GM19025 (cell line): Measurements from ENCODE around the gene CRLF2.
"Not testable (repeated sequence)": the region's sequence is repeated elsewhere in the genome, so short reads cannot be mapped to it uniquely, and the experiment has no call there.

Experiments used
- ATAC-seq: cut with Tn5 transposase; IDR thresholded peaks from one replicate; pipeline ENCODE4 v1.9.1; 2021; ENCODE audit warnings: mild to moderate bottlenecking, low read depth, moderate library complexity; ENCODE audit not compliant: unreplicated experiment

The CRLF2 gene

DNA sequence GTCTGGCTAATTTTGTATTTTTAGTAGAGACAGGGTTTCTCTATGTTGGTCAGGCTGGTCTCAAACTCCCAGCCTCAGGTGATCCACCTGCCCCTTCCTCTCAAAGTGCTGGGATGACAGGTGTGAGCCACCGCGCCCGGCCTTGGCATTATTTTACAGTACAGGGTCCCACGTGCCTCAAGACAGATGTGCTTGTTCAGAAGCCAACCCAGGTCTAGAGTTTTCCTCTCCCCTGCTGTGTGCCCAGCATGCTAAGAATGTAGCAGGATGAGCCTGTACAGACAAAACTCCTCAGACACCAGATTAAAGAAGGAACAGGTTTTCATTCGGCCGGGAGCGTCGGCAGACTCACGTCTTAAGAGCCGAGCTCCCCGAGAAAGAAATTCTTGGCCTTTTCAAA lies 42.2 kb downstream of the CRLF2 start:
- no peak for ATAC-seq

DNA sequence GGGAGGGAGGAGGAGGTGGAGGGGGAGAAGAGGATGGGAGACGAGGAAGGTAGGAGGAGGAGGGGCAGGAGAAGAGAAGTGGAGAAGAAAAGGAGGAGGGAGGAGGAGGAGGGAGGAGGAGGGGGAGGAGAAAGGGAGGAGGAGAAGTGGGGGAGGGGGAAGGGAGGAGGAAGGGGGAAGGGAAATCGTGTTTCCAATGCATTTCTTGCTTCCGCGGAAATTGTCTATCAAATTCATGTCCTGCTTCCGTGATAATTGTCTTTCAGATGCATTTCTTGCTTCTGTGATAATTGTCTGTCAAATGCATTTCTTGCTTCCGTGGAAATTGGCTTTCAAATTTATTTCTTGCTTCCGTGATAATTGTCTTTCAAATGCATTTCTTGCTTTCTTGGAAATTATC lies 43.3 kb downstream of the CRLF2 start:
- no peak for ATAC-seq

DNA sequence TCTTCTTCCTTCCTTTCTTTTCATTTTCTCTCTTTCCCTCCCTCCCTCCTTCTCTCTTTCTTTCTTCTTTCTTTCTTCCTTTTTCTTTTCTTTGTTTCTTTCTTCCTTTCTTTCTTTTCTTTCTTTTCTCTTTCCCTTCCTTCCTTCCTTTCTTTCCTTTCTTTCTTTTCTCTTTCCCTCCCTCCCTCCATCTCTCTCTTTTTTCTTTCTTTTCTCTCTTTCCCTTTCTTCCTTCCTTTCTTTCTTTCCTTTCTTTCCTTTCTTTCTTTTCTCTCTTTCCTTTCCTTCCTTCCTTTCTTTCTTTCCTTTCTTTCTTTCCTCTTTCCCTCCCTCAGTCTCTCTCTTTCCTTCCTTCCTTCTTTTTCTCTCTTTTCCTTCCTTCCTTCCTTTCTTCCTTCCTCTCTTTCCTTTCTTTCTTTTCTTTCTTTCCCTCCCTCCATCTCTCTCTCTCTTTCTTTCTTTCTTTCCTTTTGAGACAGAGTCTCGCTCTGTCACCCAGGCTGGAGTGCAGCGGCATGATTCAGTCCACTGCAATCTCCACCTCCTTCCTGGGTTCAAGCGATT lies 44.4 kb downstream of the CRLF2 start:
- no peak for ATAC-seq

DNA sequence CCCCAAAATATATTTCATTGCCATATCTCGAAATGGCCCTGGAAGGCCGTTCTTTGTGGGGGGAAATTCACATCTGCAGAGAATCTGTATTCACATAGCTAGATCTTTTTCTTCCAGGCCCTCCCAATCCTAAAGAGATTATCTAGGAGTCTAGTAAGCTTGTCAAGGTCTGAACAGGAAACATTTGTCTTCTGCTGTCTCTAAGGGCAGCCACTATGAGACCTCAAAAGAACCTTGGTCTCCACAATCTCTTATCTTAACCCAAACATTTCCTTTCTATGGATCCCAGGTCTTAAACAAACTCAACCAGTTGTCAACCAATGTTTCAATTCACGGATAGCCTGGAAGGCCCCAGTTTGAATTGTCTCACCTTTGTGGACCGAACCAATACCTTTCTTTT lies 45.0 kb downstream of the CRLF2 start:
- no peak for ATAC-seq

DNA sequence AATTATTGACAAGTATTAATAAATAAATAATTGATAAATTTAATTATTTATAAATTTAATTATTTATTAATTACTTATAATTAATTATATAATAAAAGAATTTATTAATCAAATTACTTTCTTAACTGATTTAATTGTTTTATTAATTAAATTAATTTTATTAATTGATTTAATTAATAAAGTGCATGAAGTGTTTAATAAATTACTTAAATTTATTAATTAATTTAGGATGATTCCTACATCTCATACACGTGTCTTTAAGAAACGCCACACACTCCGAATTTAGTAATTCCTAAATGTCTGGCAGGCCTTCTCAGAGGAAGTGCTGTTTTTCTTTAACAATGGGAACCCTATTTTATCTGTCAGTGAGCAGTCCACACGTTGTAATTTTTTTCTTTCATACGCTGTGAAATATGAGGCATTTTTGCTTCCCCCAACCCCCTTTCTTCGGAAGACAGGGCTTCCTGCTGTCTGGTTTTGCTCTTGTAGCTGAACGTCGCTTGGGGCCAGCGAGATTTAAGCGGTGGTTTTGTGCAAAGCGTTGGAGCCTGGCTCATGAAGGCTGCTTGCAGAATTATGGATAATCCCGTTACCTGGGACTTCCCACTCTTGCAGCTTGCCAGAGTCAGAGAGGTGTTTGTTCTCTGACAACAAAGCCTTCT lies 46.8 kb downstream of the CRLF2 start:
- no peak for ATAC-seq

DNA sequence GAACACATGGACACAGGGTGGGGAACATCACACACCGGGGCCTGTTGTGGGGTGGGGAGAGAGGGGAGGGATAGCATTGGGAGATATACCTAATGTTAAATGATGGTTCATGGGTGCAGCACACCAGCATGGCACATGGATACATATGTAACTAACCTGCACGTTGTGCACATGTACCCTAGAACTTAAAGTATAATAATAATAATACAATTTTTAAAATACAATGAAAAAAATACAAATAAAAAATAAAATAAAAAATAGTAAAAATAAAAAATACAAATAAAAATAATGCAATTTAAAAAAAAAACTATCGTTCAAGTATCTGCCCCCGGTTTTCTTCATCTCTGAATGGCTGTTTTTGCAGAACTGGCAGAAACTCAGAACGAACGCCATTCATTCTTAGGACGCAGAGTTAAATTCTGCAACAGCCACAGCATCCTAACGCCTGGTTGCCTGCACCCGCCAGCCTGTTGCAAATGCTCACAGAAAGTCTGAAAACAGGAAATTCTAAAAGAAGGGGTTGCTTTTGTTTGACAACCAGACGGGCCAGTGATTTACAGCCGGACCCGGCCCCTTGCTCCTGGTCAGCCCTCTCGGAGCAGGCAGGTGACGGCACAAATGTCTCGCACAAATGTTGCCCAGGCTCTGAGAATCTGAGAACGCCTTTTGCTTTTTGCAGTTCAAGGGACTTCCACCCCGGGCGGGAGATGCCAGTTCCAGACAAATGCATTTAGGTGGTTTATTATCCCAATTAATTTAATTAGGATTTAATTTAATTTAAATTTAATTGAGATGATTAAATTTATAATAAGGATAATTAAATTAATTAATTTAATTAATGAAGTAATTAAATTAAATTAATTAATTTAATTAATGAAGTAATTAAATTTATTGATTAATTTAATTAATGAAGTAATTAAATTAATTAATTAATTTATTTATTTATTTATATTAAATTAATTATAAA lies 47.8 kb downstream of the CRLF2 start:
- no peak for ATAC-seq

DNA sequence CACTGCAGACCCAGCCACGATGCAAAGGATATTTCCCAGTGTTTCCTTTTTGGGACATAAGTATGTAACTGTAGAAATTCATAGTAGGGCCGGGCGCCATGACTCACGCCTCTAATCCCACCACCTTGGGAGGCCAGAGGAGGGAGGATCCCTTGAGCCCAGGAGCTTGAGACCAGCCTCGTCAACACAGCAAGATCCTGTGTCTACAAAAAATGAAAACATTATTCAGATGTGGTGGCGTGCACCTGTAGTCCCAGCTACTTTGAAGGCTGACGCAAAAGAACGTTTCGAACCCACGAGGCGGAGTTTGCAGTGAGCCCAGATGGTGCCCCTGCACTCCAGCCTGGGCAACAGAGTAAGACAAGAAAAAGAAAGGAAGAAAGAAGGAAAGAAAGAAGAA lies 49.2 kb downstream of the CRLF2 start:
- no peak for ATAC-seq

DNA sequence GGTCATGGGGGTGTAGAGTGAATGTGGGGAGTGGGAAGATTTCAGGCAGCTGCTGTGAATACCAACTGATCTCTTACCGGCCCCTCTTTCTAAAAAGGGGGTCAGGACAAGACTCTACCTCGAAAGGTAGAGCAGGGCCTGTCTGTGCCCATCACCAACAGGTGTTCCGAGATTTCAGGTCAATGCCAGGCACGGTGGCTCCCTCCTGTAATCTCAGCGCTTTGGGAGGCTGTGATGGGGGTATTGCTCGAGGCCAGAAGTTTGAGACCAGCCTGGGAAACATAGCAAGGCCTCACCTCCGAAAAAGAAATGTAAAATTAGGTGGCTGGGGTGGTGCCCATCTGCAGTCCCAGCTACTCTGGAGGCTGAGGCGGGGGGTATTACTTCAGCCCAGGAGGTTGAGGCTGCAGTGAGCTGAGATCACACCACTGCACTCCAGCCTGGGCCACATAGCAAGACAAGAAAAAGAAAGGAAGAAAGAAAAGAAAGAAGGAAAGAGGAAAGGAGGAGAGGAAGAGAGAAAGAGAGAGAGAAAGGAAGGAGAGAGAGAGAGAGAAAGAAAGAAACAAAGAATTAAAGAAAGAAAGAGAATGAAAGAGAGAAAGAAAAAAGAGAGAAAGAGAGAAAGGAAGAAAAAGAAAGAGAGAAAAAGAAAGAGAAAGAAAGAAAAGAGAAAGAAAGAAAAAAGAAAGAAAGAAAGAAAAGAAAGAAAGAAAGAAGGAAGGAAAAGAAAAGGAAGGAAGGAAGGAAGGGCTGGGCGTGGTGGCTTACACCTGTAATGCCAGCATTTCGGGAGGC lies 50.1 kb downstream of the CRLF2 start:
- ATAC-seq: no peak

DNA sequence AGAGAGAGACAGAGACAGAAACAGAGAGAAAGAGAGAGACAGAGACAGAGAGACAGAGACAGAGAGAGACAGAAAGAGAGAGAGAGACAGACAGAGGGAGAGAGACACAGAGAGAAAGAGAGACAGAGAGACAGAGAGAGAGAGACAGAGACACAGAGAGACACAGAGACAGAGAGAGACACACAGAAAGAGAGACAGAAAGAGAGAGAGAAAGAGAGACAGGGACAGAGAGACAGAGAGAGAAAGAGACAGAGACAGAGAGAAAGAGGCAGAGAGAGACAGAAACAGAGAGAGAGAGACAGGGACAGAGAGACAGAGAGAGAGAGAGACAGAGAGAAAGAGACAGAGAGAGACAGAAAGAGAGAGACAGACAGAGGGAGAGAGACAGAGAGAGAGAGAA lies 52.9 kb downstream of the CRLF2 start:
- no peak for ATAC-seq

DNA sequence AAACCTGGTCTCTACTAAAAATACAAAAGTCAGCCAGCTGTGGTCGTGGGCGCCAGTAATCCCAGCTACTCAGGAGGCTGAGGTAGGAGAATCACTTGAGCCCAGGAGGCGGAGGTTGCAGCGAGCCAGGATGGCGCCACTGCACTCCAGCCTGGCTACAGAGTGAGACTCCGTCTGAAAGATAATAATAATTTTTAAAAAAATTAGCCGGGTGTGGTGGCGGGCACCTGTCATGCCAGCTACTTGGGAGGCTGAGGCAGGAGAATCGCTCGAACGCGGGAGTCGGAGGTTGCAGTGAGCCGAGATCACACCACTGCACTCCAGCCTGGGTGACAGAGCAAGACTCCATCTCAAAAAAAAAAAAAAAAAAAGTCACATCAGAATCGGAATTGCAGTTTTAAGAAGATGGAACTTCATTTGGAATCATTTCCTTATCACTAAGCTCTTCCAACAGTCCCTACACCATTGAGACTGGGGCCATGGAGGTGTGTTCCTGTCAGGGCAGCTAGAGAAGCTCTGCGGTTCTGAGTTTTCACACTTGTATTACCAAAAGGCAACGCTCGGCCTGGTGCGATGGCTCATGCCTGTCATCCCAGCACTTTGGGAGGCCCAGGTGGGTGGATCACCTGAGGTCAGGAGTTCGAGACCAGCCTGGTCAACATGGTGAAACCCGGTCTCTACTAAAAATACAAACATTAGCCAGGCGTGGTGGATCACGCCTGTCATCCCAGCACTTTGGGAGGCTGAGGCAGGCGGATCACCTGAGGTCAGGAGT lies 55.6 kb downstream of the CRLF2 start:
- not testable (repeated sequence) for ATAC-seq

DNA sequence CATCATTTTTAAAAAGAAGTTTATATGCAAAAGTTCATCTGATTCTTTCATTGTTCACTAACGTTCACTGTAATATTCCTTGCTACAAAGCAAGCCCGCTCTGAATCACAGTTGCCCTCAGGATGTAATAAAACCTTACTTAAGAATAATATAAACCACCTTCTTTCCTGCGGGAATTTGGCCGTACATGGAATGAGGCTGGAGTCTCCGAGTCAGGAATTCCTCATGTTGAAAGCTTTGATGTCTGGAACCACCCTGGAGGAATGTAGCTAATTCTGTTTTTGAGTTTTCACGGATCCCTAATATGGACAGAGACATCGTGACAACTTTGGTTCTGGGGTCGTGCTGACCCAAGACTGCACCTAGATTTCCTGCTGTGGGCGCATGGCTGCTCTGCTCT lies 58.5 kb downstream of the CRLF2 start:
- ATAC-seq: no peak

DNA sequence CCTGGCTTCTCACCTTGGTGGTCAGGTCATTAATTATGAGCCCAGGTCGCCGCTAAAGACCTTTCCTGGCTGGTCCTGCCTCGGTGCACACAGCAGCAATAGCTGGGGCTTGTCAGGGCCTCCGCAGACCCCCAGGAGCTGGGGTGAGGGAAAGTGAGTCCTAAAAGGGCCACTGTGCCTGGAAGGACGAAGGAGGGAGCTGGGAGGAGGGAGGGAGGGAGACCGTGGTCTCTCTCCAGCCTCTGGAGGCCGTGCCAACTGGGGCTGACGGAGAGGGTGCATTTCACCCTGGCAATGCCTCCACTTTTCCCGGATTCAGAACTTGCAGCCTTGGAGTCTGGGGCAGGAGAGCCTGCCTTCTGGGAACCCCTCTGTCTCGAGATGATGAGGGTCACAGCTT lies 60.4 kb downstream of the CRLF2 start:
- ATAC-seq: no peak

DNA sequence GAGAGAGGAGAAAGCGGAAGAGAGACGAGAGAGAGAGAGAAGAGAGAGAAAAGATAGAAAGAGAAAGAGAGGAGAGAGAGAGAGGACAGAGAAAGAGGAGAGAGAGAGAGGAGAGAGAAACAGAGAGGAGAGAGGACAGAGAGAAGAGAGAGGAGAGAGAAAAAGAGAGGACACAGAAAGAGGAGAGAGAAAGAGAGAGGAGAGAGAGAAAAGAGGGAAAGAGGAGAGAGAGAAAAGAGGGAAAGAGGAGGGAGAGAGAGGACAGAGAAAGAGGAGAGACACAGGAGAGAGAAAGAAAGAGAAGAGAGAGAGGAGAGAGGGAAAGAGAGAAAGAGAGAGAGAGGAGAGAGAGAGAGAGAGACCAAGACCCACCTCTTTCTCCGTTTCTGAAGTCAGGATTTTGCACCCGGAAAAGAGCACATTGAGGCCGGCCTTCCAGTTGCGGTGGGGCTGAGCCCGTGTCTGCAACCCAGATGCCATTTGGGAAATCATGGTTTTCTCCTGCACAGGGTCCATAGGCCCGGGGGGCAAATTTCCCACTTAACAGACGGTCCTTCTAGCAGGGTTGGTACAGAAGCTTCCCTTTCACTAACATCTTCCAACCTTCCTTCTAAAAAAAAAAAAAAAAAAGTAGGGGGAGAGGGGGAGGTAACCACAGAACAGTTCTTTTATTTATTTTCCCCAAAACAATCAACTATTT lies 60.9 kb downstream of the CRLF2 start:
- no peak for ATAC-seq

DNA sequence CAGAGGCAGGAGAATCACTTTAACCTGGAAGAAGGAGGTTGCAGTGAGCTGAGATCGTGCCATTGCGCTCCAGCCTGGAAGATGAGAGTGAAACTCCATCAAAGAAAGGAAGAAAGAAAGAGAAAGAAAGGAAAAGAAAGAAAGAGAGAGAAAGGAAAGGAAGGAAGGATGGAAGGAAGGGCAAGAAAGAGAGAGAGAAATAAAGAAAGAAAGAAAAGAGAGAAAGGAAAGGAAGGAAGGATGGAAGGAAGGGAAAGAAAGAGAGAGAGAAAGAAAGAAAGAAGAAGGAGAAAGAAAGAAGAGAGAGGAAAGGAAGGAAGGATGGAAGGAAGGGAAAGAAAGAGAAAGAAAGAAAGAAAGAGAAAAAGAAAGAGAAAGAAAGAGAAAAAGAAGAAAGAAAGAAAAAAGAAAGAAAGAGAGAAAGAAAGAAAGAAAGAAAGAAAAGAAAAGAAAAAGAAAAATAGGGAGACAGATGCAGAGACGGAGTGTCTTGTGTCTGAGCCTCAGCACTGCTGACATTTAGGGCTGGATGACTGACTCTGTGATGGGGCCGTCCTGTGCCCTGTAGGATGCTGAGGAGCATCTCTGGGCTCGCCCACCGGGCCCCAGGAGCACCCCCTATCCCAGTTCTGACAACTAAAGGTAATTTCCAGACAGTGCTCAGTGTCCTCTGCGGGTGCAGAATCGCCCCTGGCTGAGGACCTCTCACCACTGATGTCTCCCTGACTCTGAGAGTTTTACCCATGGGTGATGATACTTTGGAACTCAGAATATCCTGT lies 61.7 kb downstream of the CRLF2 start:
- no peak for ATAC-seq

DNA sequence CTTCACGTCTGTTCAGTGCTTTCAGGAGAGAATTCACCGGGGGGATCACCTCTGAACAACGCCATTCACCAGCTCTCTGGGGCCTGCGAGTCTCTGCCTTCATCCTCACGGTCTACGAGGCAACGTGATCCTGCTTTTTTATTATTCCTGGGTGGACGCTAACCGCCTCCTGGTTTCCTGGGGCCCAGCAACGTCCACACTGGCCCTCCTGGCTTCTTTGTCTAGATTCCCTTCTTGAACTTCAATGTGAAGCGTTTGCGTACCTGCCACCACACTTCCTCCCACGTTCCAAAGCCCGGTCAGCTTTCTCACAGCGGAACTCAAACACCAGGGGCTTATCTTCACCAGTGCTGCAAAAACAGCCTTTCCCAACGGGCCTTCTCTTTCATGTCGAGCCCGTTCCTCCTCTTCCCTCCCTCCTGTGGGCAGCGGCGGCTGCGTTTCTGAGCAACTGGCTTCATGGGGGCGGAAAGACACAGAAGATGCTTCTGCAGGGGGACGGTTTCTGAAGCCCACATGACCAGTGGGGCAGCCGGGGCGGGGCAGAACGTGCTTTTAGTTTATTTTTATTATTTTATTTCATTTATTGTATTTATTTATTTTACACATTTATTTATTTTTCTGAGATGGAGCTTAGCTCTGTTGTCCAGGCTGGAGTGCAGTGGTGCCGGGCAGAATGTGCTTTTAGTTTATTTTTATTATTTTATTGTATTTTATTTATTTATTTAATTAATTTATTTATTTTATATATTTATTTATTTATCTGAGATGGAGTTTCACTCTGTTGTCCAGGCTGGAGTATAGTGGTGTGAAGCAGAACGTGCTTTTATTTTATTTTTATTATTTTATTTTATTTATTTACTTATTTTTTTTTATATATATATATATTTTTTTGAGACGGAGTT lies 64.6 kb downstream of the CRLF2 start:
- ATAC-seq: no peak

DNA sequence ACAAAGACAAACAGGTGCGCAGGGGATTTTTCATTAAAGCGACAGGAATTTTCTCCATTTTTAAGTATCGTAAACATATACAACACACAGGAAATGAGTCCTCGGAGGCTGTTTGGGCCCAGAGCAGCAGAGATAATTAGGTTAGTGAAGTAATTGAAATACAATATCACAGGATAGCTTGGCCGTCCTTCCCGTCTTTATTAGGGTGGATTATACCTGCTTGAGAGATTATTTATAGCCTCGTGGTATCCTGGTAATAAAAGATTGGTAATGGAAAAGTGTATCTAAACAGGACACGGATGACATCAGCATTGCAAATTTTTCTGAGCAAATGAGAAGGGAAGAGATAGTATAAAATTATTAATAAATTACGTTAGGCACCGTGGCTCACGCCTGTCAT lies 68.2 kb downstream of the CRLF2 start:
- no peak for ATAC-seq
